ENCODE results near the gene ENGASE. TPM values are rescaled to one million over a fixed set of nuclear protein-coding genes. Genes with fewer than 3 reads are reported as not detected.

The ENGASE gene
- total RNA-seq, 1 donor from 2014 or later: 31.5 TPM

DNA sequence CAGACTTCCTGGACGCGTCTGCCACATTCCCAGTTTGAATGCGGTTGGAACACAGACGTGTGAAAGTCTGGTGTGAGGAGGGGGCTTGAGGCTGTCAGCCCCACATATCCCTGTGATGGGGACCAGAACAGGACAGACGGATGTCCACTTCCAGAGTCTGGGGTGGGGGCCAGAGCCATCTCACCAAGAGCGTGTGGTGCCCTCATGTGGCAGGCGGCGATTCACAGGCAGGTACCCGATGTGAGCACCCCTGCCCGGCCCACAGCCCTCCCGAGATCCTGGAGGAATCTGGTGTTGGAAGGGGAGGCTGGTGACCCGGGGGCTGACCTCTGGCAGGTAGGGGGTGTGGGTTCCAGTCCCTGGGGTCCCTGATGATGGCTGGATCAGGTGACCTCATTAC, 51.5 kb downstream of the ENGASE start:
- DNase-seq: no peak
- Histone ChIP-seq H3K27me3 (ENCODE audit: low read depth) (peaks cover 97% of the 10 kb centered on the region), H3K9me3 (replicated peaks) (no peaks in the 10 kb centered on the region), H3K4me1 (no peaks in the 10 kb centered on the region), H3K36me3 (no peaks in the 10 kb centered on the region), H3K27ac (replicated peaks) (no peak overlapping the region), H3K4me3 (no peak overlapping the region)
- intact Hi-C loops (cut with micrococcal nuclease): no loop called here
- TF ChIP-seq, protein P1, sequence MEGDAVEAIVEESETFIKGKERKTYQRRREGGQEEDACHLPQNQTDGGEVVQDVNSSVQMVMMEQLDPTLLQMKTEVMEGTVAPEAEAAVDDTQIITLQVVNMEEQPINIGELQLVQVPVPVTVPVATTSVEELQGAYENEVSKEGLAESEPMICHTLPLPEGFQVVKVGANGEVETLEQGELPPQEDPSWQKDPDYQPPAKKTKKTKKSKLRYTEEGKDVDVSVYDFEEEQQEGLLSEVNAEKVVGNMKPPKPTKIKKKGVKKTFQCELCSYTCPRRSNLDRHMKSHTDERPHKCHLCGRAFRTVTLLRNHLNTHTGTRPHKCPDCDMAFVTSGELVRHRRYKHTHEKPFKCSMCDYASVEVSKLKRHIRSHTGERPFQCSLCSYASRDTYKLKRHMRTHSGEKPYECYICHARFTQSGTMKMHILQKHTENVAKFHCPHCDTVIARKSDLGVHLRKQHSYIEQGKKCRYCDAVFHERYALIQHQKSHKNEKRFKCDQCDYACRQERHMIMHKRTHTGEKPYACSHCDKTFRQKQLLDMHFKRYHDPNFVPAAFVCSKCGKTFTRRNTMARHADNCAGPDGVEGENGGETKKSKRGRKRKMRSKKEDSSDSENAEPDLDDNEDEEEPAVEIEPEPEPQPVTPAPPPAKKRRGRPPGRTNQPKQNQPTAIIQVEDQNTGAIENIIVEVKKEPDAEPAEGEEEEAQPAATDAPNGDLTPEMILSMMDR (IDR thresholded peaks at IDR 0.05; ENCODE audit: borderline replicate concordance): peak; percentile 39

DNA sequence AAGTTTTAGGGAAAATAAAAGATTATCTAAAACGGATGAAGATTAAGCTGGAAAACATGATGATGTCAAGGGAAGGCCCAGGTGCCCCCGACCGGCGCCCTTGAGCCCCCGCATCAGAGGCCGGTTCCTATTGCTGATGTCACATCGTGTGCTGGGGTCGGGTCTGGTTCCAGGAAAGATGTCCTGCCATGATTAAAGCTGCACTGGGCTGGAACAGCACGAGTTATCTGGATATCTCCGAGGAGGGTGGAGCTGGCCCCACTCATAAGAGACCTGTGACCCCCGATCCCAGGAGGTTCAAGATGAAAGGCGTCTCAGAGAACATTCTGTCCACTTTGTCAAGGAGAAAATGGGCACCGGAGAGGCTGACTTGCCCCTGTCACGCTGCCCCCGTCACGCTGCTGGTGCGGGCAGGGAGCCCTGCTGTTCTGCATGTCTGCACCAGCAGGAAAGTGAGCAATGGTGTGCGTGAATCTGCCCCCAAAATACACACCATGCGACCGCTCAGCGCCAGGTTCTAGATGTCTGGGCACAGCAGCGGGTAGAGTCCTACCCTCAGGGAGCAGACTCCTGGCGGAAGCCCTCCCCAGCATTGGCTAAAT, 53.0 kb downstream of the ENGASE start:
- TF ChIP-seq, protein P1 (IDR thresholded peaks at IDR 0.05; ENCODE audit: borderline replicate concordance): no peak
- Histone ChIP-seq H3K27me3 (ENCODE audit: low read depth) (peaks cover 96% of the 10 kb centered on the region), H3K36me3 (no peaks in the 10 kb centered on the region), H3K4me3 (no peak overlapping the region), H3K27ac (replicated peaks) (no peak overlapping the region), H3K4me1 (no peaks in the 10 kb centered on the region), H3K9me3 (replicated peaks) (no peaks in the 10 kb centered on the region)
- intact Hi-C loops (cut with micrococcal nuclease): no loop called here
- no peak for DNase-seq

DNA sequence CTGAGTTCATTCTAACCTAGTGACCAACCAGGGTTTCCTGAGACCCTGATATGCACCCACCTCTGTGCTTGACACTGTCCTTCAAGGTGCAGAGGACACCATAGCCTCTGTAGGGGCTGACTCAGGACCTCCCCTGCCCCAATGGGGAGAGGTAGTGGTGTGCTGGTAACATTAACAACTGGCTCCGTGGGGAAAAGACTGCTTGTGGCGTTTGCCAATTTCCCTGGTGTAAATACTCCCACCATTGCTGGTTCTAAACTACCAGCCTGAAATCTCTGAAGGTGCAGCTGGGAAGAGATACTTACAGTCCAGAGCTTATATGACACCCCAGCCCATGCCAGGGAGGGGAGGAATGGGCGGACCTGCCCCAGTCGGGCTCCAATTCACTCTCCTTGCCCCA, 54.9 kb downstream of the ENGASE start:
- Histone ChIP-seq H3K36me3 (no peaks in the 10 kb centered on the region), H3K4me3 (no peak overlapping the region), H3K27me3 (ENCODE audit: low read depth) (peaks cover 99% of the 10 kb centered on the region)

DNA sequence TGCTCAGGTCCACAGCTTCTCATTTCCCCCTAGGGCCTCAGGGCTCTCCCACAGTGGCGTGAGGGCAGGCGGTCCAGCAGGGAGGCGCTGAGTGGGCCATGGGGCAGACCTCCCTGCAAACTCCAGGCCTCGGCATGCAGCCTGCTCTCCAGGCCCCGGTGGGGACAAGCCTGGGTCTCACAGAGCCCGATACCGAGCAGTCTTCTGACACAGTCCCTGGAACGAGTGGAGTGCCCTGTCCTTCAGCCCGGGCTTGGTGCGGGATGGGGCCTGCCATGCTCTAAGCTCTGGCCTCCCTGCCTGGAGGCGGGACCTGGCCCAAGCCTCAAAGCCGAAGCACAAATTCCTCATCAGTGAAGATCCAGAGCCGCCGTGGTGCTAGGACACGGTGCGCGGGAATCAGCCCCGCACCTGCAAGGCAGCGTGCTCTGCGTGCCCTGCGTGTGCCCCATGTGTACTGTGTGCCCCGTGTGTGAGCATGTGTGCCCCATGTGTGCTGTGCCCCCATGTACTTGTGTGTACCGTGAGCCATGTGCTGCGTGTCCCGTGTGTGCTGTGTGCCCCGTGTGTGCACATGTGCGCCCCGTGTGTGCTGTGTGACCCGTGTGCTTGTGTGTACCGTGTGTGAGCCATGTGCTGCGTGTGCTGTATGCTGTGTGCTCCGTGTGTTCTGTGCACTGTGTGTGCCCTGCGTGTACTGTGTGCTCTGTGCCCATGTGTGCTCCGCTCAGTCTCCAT, 56.1 kb downstream of the ENGASE start:
- no peak for DNase-seq
- intact Hi-C loops (cut with micrococcal nuclease): no loop called here
- Histone ChIP-seq H3K4me3 (no peak overlapping the region), H3K27ac (replicated peaks) (no peak overlapping the region), H3K27me3 (ENCODE audit: low read depth) (peaks cover 99% of the 10 kb centered on the region), H3K4me1 (no peaks in the 10 kb centered on the region), H3K36me3 (no peaks in the 10 kb centered on the region), H3K9me3 (replicated peaks) (no peaks in the 10 kb centered on the region)
- TF ChIP-seq, protein P1 (IDR thresholded peaks at IDR 0.05; ENCODE audit: borderline replicate concordance): no peak

More for the DNA sequence above, 54.9 kb downstream of the ENGASE start:
- intact Hi-C loops (cut with micrococcal nuclease): no loop called here
- Histone ChIP-seq H3K9me3 (replicated peaks) (no peaks in the 10 kb centered on the region), H3K4me1 (no peaks in the 10 kb centered on the region), H3K27ac (replicated peaks) (no peak overlapping the region)
- no peak for DNase-seq
- TF ChIP-seq, protein P1 (IDR thresholded peaks at IDR 0.05; ENCODE audit: borderline replicate concordance): no peak

DNA sequence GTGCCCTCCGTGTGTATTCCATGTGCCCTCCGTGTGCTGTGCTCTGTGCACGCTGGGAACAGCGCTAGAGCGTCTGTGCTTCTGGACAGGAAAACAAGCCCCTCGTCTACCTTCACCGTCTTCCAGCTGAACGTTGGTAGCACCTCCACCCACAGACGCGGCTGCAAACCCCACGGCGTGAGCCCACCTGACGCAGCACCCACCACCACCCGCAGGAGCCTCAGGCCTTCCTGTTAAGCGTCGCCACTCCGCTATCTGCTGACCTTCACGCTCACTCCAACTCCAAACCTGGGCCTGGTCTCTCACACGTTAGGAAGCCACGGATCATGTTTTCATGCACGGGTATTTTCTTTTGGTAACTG, 56.6 kb downstream of the ENGASE start:
- H3K9me3 ChIP-seq (replicated peaks): no peaks in the 10 kb centered on the region
- no peak for DNase-seq
- intact Hi-C loops (cut with micrococcal nuclease): no loop called here
- no peaks in the 10 kb centered on the region for H3K4me1 ChIP-seq
- no peak overlapping the region for H3K4me3 ChIP-seq
- peaks cover 99% of the 10 kb centered on the region for H3K27me3 ChIP-seq (ENCODE audit: low read depth)
- H3K36me3 ChIP-seq: no peaks in the 10 kb centered on the region
- TF ChIP-seq, protein P1 (IDR thresholded peaks at IDR 0.05; ENCODE audit: borderline replicate concordance): no peak
- H3K27ac ChIP-seq (replicated peaks): no peak overlapping the region

Measured in left ventricle myocardium inferior (tissue), 1 donor.